Measurements from ENCODE around the gene STMN1. TPM values are rescaled to one million over a fixed set of nuclear protein-coding genes. Genes with fewer than 3 reads are reported as not detected.

The STMN1 gene
- total and polyA plus RNA-seq, 9 of the 15 experiments (the other 6 are each of a cell fraction or from before 2014, with no cell fraction given): 269 to 2,153 (median 595) TPM

DNA sequence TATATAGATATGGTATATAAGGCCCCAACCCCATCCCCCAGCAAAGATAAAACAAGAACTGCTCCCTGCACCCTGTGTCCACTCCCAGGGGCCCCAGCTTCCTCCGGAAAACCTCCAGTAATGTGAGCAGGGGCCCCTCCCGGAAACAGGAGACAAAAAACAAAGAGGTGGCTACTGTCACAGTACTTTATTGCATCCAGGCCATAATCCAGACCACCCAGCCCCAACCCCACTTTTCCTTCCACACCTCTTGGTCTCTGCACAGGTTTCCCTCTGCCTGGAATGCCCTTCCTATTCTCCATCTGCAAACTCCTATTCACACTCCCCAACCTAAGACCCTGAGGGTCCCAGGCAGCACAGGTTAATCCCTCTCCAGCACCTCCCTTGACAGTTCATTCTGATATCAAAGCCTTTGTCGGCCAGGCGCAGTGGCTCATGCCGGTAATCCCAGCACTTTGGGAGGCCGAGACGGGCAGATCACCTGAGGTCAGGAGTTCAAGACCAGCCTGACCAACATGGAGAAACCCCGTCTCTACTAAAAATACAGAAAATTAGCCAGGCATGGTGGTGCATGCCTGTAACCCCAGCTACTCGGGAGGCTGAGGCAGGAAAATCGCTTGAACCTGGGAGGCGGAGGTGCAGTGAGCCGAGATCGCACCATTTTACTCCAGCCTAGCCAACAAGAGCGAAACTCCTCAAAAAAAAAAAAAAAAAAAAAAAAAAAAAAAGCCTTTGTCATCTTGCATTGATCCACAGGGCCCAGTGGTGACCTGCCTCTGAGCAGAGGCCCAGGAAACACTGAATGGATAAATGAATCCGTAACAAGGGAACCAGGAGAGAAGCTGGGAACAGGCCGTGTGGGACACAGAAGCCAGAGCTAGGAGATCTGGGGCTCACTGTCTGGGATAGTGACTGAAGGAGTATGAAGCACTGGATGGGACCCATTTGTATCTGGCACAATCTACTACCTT is 44.6 kb downstream of the STMN1 start (continued):
- TF ChIP-seq MAFK (IDR thresholded peaks at IDR 0.05; ENCODE audit: low read length) (no peak), CHD1 (IDR thresholded peaks at IDR 0.05; ENCODE audit: low read length) (no peak), TGIF2 (CRISPR knock-in tag; IDR thresholded peaks at IDR 0.05) (no peak), TOE1 (IDR thresholded peaks at IDR 0.05; ENCODE audit: borderline replicate concordance) (0 out of 2 replicates have a peak, but pooled peaks have one; percentile 55), TOE1 (CRISPR knock-in tag; IDR thresholded peaks at IDR 0.05; ENCODE audit: borderline replicate concordance, low read depth) (no peak), NCOA4 (IDR thresholded peaks at IDR 0.05; ENCODE audit: partially characterized antibody) (no peak), ZNF316 (IDR thresholded peaks at IDR 0.05) (no peak), LCOR (CRISPR knock-in tag; IDR thresholded peaks at IDR 0.05) (no peak), FOXA1 (IDR thresholded peaks at IDR 0.05; ENCODE audit: borderline replicate concordance) (no peak), BCOR (IDR thresholded peaks at IDR 0.05) (peak; percentile 74; the same call in 1 of the 2 replicates), NFYB (IDR thresholded peaks at IDR 0.05; ENCODE audit: extremely low read depth, insufficient read length) (no peak), RB1 (IDR thresholded peaks at IDR 0.05; ENCODE audit: low read depth) (no peak; the same call in 1 of the 2 replicates), HNRNPUL1 (IDR thresholded peaks at IDR 0.05; ENCODE audit: low read length) (no peak), HDAC3 (IDR thresholded peaks at IDR 0.05; ENCODE audit: borderline replicate concordance, partially characterized antibody) (no peak), SIRT6 (IDR thresholded peaks at IDR 0.05; ENCODE audit: low read depth, low read length) (no peak), TBL1XR1 (IDR thresholded peaks at IDR 0.05; ENCODE audit: low read length in 2 of 2) (0 out of 4 replicates have a peak, but pooled peaks of 1 of the 2 experiments have one; percentile 5), ZKSCAN3 (CRISPR knock-in tag; IDR thresholded peaks at IDR 0.05) (no peak), TRIM24 (IDR thresholded peaks at IDR 0.05) (peak in 1 of 2 experiments; percentile 50; a peak in 2 of 4 replicates), ZFP30 (CRISPR knock-in tag; IDR thresholded peaks at IDR 0.05; ENCODE audit: borderline replicate concordance) (no peak), ZNF707 (CRISPR knock-in tag; conservative IDR thresholded peaks at IDR 0.05) (no peak)
- TF ChIP-seq, protein P1, sequence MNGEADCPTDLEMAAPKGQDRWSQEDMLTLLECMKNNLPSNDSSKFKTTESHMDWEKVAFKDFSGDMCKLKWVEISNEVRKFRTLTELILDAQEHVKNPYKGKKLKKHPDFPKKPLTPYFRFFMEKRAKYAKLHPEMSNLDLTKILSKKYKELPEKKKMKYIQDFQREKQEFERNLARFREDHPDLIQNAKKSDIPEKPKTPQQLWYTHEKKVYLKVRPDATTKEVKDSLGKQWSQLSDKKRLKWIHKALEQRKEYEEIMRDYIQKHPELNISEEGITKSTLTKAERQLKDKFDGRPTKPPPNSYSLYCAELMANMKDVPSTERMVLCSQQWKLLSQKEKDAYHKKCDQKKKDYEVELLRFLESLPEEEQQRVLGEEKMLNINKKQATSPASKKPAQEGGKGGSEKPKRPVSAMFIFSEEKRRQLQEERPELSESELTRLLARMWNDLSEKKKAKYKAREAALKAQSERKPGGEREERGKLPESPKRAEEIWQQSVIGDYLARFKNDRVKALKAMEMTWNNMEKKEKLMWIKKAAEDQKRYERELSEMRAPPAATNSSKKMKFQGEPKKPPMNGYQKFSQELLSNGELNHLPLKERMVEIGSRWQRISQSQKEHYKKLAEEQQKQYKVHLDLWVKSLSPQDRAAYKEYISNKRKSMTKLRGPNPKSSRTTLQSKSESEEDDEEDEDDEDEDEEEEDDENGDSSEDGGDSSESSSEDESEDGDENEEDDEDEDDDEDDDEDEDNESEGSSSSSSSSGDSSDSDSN (IDR thresholded peaks at IDR 0.05; ENCODE audit: borderline replicate concordance in 1 of 2, low read depth in 2 of 2, low read length in 2 of 2): no peak
- TF ChIP-seq, protein P2, sequence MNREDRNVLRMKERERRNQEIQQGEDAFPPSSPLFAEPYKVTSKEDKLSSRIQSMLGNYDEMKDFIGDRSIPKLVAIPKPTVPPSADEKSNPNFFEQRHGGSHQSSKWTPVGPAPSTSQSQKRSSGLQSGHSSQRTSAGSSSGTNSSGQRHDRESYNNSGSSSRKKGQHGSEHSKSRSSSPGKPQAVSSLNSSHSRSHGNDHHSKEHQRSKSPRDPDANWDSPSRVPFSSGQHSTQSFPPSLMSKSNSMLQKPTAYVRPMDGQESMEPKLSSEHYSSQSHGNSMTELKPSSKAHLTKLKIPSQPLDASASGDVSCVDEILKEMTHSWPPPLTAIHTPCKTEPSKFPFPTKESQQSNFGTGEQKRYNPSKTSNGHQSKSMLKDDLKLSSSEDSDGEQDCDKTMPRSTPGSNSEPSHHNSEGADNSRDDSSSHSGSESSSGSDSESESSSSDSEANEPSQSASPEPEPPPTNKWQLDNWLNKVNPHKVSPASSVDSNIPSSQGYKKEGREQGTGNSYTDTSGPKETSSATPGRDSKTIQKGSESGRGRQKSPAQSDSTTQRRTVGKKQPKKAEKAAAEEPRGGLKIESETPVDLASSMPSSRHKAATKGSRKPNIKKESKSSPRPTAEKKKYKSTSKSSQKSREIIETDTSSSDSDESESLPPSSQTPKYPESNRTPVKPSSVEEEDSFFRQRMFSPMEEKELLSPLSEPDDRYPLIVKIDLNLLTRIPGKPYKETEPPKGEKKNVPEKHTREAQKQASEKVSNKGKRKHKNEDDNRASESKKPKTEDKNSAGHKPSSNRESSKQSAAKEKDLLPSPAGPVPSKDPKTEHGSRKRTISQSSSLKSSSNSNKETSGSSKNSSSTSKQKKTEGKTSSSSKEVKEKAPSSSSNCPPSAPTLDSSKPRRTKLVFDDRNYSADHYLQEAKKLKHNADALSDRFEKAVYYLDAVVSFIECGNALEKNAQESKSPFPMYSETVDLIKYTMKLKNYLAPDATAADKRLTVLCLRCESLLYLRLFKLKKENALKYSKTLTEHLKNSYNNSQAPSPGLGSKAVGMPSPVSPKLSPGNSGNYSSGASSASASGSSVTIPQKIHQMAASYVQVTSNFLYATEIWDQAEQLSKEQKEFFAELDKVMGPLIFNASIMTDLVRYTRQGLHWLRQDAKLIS (CRISPR knock-in tag; IDR thresholded peaks at IDR 0.05): no peak
- TF ChIP-seq, protein P3, sequence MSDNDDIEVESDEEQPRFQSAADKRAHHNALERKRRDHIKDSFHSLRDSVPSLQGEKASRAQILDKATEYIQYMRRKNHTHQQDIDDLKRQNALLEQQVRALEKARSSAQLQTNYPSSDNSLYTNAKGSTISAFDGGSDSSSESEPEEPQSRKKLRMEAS (CRISPR knock-in tag; IDR thresholded peaks at IDR 0.05): peak; percentile 5; the same call in 1 of the 2 replicates
